GM18502 (cell line): ENCODE measurements around the gene UNKL.

Experiments used
- ATAC-seq: cut with Tn5 transposase; IDR thresholded peaks from one replicate; pipeline ENCODE4 v1.9.1; 2021; ENCODE audit warnings: mild to moderate bottlenecking; ENCODE audit not compliant: unreplicated experiment, poor library complexity

Gene UNKL

DNA sequence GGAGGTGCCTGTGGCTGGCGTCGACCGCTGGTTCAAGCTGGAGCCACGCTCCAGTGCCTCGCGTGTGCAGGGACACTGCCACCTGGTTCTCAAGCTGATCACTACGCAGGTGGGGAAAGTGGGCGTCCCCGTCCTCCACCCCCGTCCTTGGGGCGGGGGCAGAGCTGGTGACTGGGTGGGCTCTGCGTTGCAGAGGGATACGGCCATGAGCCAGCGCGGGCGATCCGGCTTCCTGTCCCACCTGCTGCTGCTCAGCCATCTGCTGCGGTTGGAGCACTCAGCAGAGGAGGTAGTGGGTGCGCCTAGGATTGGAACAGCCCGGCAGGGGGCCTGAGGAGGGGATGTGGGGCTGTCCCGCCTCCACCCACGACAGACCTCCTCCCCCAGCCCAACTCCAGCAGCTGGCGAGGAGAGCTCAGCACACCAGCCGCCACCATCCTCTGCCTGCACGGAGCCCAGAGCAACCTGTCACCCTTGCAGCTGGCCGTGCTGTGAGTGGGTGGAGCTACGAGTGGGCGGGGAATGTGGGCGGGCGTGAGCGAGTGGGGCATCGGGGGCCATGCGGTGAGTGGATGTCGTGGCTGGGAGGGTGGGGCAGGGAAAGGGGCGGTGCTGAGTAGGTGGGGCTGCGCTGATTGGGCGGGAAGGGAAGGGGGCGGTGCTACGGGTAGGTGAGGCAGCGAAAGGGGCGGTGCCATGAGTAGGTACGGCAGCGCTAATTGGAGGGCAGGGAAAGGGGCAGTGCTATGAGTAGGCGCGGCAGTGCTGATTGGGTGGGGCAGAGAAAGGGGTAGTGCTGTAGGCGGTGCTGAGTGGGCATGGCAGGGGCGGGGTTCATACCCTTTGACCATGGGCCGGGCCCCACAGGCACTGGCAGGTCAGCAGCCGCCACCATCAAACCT is 71.7 kb downstream of the UNKL start:
- ATAC-seq: peak; percentile 87

DNA sequence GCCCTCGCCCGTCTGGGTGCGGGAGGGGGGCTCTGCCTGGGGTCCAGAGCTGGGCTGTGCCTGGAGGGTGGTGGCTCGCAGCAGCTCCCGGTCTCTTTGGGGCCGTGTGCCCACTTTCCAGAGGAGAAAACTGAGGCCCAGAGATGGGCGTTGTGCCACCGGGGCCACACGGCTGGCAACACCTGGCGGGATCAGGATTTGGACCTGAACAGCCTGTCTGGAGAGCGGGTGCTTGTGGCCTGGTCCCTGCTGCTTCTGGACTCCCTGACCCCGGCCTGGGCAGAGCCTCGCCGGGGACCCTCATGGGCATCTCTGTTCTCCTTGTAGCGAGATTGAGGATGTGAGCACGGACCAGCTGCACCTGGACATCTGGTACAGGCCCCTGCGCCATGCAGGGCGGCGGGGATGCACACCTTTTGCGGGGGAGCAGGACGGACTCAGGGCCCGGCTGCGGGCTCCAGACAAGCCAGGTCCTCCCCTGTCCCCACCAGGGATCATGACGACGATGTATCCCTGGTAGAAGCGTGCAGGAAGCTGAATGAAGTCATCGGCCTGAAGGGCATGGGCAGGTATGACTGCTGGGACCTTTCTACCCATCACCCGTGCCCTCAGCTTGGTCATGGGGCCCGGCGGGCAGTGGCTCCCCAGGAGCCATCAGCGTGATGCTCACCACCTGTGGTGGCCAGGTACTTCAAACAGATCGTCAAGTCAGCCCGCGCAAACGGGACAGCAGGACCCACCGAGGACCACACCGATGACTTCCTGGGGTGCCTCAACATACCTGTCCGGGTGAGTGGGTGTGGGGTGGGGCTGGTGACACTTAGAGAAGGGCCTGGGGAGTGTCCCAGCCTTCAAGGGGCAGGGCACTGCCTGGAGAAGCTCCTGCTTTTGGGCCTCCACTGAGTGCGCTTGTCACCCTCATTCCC is 72.7 kb downstream of the UNKL start:
- ATAC-seq: no peak

GRCh38 chr16:1340730-1341494 is 73.6 kb downstream of the UNKL start:
- ATAC-seq: no peak

GRCh38 chr16:1338855-1339675 is 75.4 kb downstream of the UNKL start:
- ATAC-seq: no peak

- no peak for ATAC-seq
These were observed 76.3 kb downstream of the UNKL start for GRCh38 chr16:1338119-1338730.

DNA sequence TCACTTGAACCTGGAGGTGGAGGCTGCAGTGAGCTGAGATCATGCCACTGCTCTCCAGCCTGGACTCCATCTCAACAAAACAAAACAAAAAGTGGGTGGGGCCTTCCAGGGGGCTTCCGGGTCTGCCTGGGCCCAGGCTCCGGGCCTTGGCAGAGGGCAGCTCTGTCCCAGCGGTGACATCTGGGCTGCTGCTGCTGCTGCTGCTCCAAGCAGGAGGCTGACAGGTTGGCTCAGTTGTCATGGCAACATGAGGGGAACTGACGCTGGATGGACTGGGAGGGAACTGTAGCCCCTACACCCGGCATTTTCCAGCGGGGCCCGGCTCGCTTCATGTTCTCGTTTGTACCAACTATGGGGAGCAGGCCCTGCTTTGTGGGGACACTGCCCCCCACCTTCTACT is 77.0 kb downstream of the UNKL start:
- ATAC-seq: no peak

- no peak for ATAC-seq
These were observed 77.9 kb downstream of the UNKL start for GRCh38 chr16:1336619-1337018.

DNA sequence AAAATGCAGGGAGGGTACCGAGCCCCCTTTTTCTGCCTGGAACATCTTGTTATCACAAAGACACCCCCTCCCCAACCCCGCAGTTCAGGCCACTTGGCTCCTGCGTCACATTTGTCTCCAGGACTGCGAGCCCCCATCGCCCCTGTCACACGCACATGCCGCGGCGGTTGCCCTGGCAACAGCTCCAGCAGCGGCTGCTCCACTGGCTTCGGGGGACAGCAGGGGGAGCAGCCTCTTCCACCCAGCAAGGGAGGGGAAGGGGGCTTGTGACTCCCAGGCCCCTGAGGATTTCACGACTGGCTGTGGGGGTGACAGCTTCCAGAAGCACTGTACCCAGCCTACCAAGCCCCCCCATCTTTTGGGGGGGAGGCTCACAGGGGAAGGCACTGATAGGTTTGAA is 78.5 kb downstream of the UNKL start:
- ATAC-seq: no peak

DNA sequence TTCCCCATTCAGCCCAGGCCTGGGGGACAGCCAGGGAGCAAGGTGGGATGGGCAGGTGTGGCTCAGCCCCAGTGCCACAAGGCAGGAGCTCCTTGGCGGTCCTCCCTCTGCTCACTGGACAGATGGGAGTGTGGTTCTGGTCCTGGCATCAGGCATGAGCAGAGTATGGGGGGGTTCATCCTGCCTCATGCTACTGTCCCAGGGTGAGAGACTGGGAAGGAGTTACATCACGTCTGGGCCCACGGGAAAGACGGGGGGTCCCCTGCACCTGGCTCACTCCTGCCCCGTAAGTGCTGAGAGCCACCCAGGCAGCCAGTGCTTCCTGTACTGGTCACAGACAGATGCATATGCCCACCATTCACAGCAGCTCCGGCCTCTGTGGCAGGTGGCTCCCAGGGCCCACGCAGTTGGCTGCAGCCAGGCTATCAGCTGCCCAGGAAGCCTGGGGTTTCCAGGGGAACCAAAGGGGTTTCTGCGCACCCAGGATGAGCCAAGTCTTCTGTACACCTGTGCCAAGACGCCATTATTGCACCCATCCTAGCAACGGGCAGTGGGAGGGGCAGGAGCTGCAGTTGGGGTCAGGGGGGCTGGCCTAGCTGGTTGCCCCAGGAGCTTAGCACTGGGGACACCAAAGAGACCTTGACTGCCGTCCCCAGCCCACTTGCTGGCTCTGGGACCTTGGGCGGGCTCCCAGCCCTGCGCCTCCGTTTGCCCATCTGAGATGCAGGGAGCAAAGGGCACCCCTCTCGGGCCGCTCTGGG is 79.1 kb downstream of the UNKL start:
- no peak for ATAC-seq

GRCh38 chr16:1334739-1335138 is 79.8 kb downstream of the UNKL start:
- no peak for ATAC-seq

DNA sequence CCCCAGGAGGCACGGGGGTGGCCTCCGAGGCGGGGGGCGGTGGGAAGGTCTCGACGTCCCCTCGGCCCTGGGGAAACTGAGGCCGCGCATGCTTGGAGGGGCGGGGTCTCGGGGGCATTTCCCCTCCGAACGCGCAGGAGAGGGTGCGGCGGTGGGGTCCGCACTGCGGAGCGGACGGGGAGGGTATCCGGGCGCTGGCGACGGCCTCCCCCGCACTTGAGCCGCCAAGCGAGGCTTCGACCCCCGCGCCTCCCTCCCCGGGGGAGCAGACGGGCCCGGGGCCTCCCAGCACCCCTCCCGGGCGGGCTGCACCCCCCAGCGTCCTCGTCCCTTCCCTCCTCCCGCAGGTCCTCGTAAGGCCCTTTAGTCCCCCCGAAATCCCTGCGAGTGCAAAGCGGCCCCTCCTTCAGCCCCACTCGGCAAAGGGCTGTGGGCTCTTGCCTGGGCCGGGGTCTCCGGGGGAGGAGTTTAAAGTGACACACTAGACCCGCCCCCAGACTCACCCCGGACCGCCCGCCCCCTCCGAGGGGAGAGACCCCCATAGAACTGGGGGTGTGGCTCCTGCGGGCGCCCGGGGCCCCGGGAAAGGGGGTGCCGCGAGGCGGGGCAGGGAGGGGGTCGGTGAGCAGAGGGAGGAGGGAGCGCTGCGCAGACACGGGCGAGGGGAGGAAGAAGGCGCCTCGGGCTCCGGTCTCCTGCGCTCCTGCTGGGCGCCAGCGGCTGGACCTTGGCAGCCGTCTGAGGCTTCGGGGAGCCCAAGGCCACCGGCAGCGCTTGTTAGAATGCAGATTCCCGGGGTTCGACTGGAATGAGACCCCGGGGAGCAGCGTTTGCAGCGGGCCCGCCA is 80.4 kb downstream of the UNKL start:
- no peak for ATAC-seq

GRCh38 chr16:1333149-1333812 is 81.2 kb downstream of the UNKL start, which contains the start of gene BAIAP3:
TSS of gene BAIAP3 (plus strand) at chr16:1333645. CDS start at chr16:1338550, 4,905 bp downstream.
- no peak for ATAC-seq

DNA sequence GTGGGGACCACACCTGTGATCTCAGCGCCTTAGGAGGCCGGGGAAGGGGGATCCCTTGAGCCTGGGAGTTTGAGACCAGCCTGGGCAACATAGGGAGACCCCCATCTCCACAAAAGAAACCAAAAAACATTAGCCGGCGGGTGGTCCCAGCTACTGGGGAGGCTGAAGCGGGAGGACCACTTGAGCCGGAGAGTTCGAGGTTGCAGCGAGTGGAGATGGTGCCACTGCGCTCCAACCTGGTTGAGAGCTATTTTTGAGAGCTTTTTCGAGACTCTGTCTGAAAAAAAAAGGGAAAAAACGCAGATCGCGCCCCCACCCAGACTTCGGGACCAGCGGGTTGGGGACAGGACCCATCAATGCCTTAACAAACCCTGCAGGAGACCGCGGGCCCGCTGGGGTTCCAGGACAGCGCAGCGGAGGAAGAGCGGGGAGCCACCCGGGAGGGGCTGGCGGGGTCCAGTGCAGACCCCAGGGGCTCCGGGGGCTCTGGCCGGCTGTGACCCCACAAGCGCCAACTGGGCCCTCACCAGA is 81.8 kb downstream of the UNKL start:
- no peak for ATAC-seq

DNA sequence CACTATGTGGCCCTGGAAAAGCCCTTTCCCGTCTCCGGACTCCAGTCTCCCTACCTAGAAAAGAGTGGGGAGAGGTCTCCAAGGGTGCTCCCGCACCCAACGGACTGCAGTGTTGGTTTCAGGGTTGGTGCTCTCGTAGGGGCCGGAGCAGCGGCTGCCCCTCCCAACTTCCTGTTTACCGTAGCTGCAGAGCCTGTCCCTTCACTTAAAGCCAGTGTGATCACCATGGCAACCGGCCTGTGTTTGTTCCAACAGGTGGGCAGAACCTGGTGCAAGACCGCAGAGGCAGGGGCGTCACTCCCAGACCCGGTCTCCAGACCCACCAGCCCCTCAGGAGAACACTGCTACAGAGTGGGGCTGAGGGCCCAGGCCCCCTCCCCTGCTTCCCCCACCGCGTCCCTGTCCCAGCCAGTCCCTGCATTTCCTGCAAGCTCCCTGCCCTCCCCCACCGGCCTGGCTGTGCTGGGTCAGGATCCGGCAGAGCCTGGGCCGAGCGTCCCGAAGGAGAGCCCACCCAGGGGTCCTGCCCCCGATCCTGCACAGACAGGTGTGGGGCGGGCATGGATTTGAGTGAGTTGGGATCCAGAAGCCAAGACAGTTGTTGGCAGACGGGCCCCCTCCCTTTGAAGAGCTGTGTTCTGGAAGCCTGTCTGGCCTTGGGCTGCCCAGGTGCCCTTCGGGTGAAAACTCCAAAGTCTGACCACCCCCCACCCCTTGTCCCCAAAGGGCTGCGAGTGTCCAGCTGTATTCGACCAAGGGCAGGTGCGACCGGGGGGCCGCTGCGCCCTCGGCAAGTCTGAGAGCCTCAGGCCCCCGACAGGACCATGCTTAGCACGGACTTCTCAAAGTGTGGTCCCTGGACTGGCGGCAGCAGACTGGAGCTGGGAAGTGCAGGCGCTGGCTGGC is 82.5 kb downstream of the UNKL start:
- no peak for ATAC-seq

DNA sequence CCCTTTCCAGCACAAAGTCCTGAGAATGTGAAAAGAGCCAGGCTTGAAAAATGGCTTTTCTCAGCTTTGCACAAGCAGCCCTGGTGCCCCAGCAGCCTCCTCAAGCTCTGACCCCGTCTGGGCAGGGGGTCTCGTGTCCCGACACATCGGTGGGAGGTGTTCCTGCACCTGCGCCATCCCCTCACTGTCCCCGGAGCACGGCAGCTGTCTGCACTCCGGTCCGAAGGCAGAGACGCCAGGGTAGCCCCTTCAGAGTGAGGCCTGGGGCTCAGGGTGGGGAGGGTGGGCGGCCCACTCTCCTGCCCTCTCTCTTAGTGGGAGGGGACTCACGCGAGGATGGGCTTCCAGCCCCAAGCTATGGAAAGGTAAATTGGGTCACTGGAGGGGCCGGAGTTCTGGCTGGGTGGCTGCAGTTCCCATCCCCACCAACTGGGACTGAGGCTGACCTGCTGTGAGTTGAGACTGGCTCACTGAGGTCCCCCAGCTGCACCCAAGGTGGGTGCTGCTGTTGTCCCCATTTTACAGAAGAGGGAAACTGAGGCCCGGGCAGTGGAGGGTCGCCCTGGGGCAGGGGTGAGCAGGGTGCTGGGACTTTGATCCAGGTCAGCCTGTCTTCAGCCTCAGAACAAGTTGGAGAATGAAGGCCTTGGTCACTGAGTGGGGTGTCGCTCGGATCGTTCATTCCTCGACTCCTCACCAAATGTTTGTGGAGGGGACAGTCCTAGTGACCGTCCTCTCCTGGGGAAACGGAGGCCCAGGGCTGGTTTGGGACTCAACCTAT is 83.4 kb downstream of the UNKL start:
- ATAC-seq: no peak
